GM12865 (cell line): ENCODE measurements around the gene LRFN2.

Experiments used
- DNase-seq: peaks from one replicate; pipeline ENCODE4 v3.0.0; 2010; ENCODE audit warnings: low read depth
- H3K4me3 ChIP-seq: 2 replicates; pipeline ENCODE4 v1.5.1; 2011; ENCODE audit warnings: mild to moderate bottlenecking, low read depth, low read length, control low read depth
- TF ChIP-seq, protein P1 (sequence below): IDR thresholded peaks from 2 replicates; pipeline ENCODE4 v1.5.1; 2011; ENCODE audit warnings: low read length, control low read depth, low read depth, inconsistent platforms; ENCODE audit not compliant: insufficient read depth; ENCODE audit errors: missing control alignments

LRFN2 gene

DNA sequence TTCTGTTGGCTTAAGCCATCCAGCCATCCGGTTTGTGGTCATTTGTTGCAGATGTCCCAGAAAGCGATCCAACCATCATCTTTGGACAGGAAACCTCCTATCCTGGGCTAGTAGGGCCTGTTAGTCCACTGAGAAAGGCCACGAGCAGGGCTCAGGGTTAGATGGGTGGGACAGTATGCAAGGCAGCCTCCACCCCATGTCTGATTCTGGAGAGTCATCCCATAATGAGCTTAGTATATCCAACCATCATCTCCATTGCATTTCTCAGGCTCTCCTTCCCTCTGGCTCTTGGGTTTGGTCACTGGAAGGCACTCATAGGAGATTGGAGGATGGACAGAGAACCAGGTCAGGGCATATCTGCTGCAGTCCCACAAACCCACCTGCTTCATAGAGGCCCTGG, 117.8 kb downstream of the LRFN2 start:
- TF ChIP-seq, protein P1, sequence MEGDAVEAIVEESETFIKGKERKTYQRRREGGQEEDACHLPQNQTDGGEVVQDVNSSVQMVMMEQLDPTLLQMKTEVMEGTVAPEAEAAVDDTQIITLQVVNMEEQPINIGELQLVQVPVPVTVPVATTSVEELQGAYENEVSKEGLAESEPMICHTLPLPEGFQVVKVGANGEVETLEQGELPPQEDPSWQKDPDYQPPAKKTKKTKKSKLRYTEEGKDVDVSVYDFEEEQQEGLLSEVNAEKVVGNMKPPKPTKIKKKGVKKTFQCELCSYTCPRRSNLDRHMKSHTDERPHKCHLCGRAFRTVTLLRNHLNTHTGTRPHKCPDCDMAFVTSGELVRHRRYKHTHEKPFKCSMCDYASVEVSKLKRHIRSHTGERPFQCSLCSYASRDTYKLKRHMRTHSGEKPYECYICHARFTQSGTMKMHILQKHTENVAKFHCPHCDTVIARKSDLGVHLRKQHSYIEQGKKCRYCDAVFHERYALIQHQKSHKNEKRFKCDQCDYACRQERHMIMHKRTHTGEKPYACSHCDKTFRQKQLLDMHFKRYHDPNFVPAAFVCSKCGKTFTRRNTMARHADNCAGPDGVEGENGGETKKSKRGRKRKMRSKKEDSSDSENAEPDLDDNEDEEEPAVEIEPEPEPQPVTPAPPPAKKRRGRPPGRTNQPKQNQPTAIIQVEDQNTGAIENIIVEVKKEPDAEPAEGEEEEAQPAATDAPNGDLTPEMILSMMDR, result no peak

DNA sequence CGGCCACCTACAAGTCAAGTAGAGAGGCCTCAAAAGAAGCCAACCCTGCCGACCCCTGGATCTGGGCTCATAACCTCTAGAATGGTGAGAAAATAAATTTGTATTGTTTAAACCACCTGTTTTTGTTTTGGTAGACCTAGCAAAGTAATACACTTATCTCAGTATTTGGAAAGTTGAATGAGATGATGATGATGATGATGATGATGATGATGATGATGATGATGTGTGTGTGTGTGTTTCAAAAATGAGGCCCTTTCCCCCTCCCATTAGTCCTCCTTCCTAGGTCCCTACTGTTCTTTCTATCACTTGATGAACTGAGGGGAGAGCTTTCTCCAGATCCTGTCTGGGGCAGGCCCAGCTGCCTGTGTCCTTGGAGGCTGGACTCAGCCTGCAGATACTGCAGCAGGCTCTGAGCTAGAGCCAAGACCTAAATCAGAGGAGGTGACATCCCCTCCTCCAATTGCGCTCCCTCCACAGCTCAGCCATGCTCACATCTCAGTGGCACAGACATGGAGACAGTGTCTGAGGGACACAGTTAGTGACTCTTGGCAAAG, 120.1 kb downstream of the LRFN2 start:
- TF ChIP-seq, protein P1, result no peak
- DNase-seq, result no peak
- no peak overlapping the region for H3K4me3 ChIP-seq

More for the DNA sequence above, 117.8 kb downstream of the LRFN2 start:
- no peak overlapping the region for H3K4me3 ChIP-seq
- no peak for DNase-seq

DNA sequence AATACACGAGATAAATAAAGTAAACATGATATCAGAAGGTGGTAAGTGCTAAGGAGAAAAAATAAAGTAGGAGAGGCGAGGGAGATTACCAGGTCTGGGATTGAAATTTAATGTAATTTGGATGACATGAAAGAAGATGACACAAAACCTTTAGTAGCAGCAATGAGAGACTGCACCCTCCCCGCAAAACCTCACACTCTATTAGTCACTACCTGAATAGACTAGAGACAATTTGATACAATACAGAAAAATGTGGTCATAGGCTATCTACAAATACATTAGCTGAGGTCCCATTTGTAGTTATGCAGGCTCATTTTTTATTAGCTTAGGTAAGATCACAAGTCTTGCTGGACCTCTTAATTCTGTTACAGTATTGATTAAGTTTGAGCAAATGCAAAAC, 125.5 kb downstream of the LRFN2 start:
- no peak overlapping the region for H3K4me3 ChIP-seq
- TF ChIP-seq, protein P1, result no peak
- no peak for DNase-seq

DNA sequence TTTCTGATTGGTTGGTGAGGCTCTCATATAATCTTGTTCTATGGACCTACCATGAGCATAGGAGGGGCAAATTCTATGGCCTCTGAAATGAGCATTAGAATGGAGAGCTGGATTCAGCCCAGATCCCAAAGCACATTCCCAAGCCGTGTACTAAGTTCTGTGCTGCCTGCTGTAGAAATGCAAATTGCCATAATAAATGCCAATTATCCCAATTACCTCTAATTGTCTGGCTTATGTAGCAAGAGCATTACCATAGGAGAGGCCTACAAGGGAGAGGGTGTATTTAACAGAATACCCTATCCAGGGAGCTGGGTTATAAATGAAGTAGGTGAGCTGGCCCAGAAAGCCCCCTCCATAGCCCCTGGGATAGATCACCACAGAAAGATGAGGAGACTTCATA, 126.8 kb downstream of the LRFN2 start:
- DNase-seq, result no peak
- TF ChIP-seq, protein P1, result no peak
- H3K4me3 ChIP-seq, result no peak overlapping the region

DNA sequence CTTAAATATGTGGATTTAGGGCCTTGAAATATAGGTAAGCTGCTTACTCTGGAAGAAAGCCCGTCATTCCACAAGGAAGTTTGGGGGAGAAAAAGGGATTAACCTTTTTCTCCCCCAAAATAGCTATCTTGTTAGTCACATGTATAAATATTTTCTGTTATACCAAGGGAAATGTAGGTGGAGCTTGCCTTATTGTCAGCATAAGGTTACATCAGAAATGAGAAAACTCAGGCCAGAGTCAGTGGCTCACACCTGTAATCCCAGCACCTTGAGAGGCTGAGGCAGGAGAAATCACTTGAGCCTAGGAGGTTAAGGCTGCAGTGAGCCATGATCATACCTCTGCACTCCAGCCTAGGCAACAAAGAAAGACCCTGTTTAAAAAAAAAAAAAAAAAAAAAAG, 129.9 kb downstream of the LRFN2 start:
- no peak for DNase-seq
- TF ChIP-seq, protein P1, result no peak
- no peak overlapping the region for H3K4me3 ChIP-seq

DNA sequence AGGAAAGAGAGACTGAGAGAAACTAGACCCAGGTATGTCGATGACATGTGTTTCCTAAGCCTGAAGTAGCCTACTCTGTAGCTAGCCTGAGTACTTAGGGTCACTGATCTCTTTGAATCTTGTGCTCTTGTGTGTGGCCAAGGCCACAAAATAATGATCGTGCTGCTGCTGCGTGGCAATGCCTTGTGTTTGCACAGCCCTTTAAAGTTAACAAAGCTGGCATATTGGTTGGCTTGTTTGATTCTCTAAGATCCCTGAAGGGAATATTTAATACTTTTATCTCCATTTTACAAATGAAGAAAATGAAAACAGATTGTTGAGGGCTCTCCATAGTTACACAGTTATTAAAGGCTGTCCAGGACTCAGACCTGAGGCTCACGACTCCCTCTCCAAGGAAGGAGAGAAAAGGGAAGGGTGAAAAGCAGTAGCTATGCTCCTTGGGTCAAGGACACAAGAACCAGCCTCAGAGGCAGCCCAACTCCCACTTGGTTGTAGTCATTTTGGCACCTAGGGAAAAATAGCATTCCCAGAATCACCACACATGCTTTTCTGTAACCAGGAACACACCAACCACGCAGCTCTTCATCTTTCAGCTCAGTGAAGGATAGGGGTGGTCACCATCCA, 130.7 kb downstream of the LRFN2 start:
- TF ChIP-seq, protein P1, result no peak
- DNase-seq, result no peak
- no peak overlapping the region for H3K4me3 ChIP-seq
